ENCODE results near the gene SLC38A2. TPM values are rescaled to one million over a fixed set of nuclear protein-coding genes. Genes with fewer than 3 reads are reported as not detected.

The SLC38A2 gene
- total RNA-seq, 2 experiments from 2014 or later: 70.5 to 93.5 TPM

DNA sequence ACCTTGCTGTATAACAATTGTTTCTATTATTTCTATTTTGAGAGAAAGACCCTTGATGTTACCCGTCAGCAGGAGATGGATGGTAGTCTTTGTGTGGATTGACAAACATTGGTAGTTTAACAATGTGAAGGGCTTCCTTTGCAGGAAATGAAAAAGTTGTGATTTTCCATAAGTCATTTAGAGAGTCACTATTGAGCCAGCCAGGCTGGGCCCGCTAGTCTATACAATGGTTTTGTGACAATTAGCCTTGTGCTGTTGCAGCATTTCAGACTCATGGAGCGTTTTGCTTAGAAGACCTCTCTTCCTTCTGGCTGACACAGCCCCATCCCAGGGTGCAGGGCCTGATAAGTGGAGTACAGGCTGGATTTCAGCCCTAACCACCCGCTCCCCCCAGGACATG, 18.3 kb upstream of the SLC38A2 start:
- peaks cover 5% of the 10 kb centered on the region; the same call in 1 of the 2 replicates for H4K20me1 ChIP-seq (ENCODE audit: insufficient read depth, low read length)
- intact Hi-C loops (cut with micrococcal nuclease; ENCODE audit: unreplicated experiment): no loop called here
- H2AFZ ChIP-seq (ENCODE audit: low read length): no peak overlapping the region
- CTCF ChIA-PET (ENCODE audit: unreplicated experiment): no interaction called here
- no peak overlapping the region for H3K4me3 ChIP-seq (ENCODE audit: low read depth, low read length, poor library complexity, severe bottlenecking)
- no TSS peak for BruUV-seq (replicated peaks)
- TF ChIP-seq, protein P1, sequence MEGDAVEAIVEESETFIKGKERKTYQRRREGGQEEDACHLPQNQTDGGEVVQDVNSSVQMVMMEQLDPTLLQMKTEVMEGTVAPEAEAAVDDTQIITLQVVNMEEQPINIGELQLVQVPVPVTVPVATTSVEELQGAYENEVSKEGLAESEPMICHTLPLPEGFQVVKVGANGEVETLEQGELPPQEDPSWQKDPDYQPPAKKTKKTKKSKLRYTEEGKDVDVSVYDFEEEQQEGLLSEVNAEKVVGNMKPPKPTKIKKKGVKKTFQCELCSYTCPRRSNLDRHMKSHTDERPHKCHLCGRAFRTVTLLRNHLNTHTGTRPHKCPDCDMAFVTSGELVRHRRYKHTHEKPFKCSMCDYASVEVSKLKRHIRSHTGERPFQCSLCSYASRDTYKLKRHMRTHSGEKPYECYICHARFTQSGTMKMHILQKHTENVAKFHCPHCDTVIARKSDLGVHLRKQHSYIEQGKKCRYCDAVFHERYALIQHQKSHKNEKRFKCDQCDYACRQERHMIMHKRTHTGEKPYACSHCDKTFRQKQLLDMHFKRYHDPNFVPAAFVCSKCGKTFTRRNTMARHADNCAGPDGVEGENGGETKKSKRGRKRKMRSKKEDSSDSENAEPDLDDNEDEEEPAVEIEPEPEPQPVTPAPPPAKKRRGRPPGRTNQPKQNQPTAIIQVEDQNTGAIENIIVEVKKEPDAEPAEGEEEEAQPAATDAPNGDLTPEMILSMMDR (conservative IDR thresholded peaks at IDR 0.05; ENCODE audit: low read length): no peak
- TF ChIP-seq EZH2phosphoT487 (IDR thresholded peaks at IDR 0.05; ENCODE audit: borderline replicate concordance, low read depth, low read length): no peak
- no peaks in the 10 kb centered on the region for H3K9me2 ChIP-seq (ENCODE audit: insufficient read depth, low read length)
- no peak overlapping the region for H3K27ac ChIP-seq (ENCODE audit: low read depth, low read length, poor library complexity, severe bottlenecking)
- DNase-seq (ENCODE audit: low spot score): no peak
- H3K9me3 ChIP-seq (ENCODE audit: low read length): no peaks in the 10 kb centered on the region
- peak overlapping the region; percentile 3; the same call in 1 of the 2 replicates for H3K4me2 ChIP-seq (ENCODE audit: low read length)
- no peaks in the 10 kb centered on the region for H3K79me2 ChIP-seq (ENCODE audit: insufficient read depth, low read depth, low read length)
- POLR2A ChIA-PET: interaction anchor here (0.9 kb wide), 1 partner anchor 10 kb away, joined by 3 read pairs; no protein-coding TSS in a partner anchor
- H3K4me1 ChIP-seq (ENCODE audit: insufficient read depth, low read length, poor library complexity, severe bottlenecking): peaks cover 58% of the 10 kb centered on the region
- H3K36me3 ChIP-seq (ENCODE audit: insufficient read depth, low read length): no peaks in the 10 kb centered on the region

DNA sequence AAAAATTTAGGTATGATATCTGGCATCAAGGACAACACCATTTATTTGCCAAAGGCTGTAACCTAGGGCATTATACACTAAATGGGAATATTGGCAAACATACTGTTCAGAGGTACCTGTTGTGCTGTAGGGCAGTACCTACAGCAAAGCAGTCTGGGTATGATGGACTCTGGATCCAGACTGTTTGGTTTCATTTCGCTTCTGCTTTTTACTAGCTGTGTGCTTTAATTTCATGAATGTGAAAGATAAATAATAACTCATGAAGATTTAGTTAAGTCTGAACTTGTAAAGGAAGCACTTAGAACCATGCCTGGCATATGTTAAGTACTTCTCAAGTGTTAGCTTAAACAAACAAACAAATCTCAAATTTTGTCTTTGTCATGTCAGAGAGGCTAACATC, 17.7 kb upstream of the SLC38A2 start:
- H3K9me3 ChIP-seq (ENCODE audit: low read length): no peaks in the 10 kb centered on the region
- no TSS peak for BruUV-seq (replicated peaks)
- no peaks in the 10 kb centered on the region for H3K36me3 ChIP-seq (ENCODE audit: insufficient read depth, low read length)
- H4K20me1 ChIP-seq (ENCODE audit: insufficient read depth, low read length): peaks cover 5% of the 10 kb centered on the region; the same call in 1 of the 2 replicates
- H3K4me3 ChIP-seq (ENCODE audit: low read depth, low read length, poor library complexity, severe bottlenecking): no peak overlapping the region
- ChIA-PET CTCF (ENCODE audit: unreplicated experiment) (no interaction called here), POLR2A (interaction anchor here (0.9 kb wide), 2 partner anchors 11 to 22 kb away, joined by 3 read pairs; no protein-coding TSS in a partner anchor)
- DNase-seq (ENCODE audit: low spot score): no peak
- H2AFZ ChIP-seq (ENCODE audit: low read length): no peak overlapping the region
- peaks cover 64% of the 10 kb centered on the region for H3K4me1 ChIP-seq (ENCODE audit: insufficient read depth, low read length, poor library complexity, severe bottlenecking)
- no peaks in the 10 kb centered on the region for H3K9me2 ChIP-seq (ENCODE audit: insufficient read depth, low read length)
- no peaks in the 10 kb centered on the region for H3K79me2 ChIP-seq (ENCODE audit: insufficient read depth, low read depth, low read length)
- peak overlapping the region; percentile 3; the same call in 1 of the 2 replicates for H3K4me2 ChIP-seq (ENCODE audit: low read length)
- TF ChIP-seq, protein P1 (conservative IDR thresholded peaks at IDR 0.05; ENCODE audit: low read length): no peak
- TF ChIP-seq EZH2phosphoT487 (IDR thresholded peaks at IDR 0.05; ENCODE audit: borderline replicate concordance, low read depth, low read length): no peak
- intact Hi-C loops (cut with micrococcal nuclease; ENCODE audit: unreplicated experiment): no loop called here
- H3K27ac ChIP-seq (ENCODE audit: low read depth, low read length, poor library complexity, severe bottlenecking): no peak overlapping the region

GRCh38 chr12:46389031-46389616, 16.6 kb upstream of the SLC38A2 start:
- intact Hi-C loops (cut with micrococcal nuclease; ENCODE audit: unreplicated experiment): loop anchor here (10.0 kb wide), 2 partner anchors 826 to 1174 kb away; partner anchors contain the start of gene ANO6
- Histone ChIP-seq H3K27ac (ENCODE audit: low read depth, low read length, poor library complexity, severe bottlenecking) (peak overlapping the region; percentile 59), H3K79me2 (ENCODE audit: insufficient read depth, low read depth, low read length) (no peaks in the 10 kb centered on the region), H3K9me3 (ENCODE audit: low read length) (no peaks in the 10 kb centered on the region), H3K36me3 (ENCODE audit: insufficient read depth, low read length) (no peaks in the 10 kb centered on the region), H4K20me1 (ENCODE audit: insufficient read depth, low read length) (peaks cover 5% of the 10 kb centered on the region; the same call in 1 of the 2 replicates), H3K4me3 (ENCODE audit: low read depth, low read length, poor library complexity, severe bottlenecking) (peak overlapping the region; percentile 45), H2AFZ (ENCODE audit: low read length) (no peak overlapping the region), H3K4me1 (ENCODE audit: insufficient read depth, low read length, poor library complexity, severe bottlenecking) (peaks cover 72% of the 10 kb centered on the region), H3K9me2 (ENCODE audit: insufficient read depth, low read length) (no peaks in the 10 kb centered on the region), H3K4me2 (ENCODE audit: low read length) (peak overlapping the region; percentile 79)
- CTCF ChIA-PET (ENCODE audit: unreplicated experiment): no interaction called here
- BruUV-seq (replicated peaks): no TSS peak
- TF ChIP-seq, protein P1 (conservative IDR thresholded peaks at IDR 0.05; ENCODE audit: low read length): no peak
- TF ChIP-seq EZH2phosphoT487 (IDR thresholded peaks at IDR 0.05; ENCODE audit: borderline replicate concordance, low read depth, low read length): no peak
- no peak for DNase-seq (ENCODE audit: low spot score)
- POLR2A ChIA-PET: no interaction called here
